H9 (cell line): ENCODE results near the gene PPP1R13L. TPM values are rescaled to one million over a fixed set of nuclear protein-coding genes. Genes with fewer than 3 reads are reported as not detected.
A peak's percentile ranks its signal among the peaks of the same experiment; 100 is the strongest.

Source experiments
- DNase-seq: peaks from one replicate; pipeline ENCODE4 v3.0.0-alpha.2; 2017
- H2AFZ ChIP-seq: one replicate; pipeline ENCODE4 v1.6.1; 2013; ENCODE audit warnings: mild to moderate bottlenecking, low read length, control low read depth, moderate library complexity
- H2AK5ac ChIP-seq: 2 replicates; pipeline ENCODE4 v1.6.1; 2013; ENCODE audit warnings: low read length, control low read depth, mixed read lengths; ENCODE audit not compliant: insufficient read length
- H2BK120ac ChIP-seq: one replicate; pipeline ENCODE4 v1.6.1; 2013; ENCODE audit warnings: low read depth, mild to moderate bottlenecking, low read length, control low read depth, inconsistent platforms; ENCODE audit not compliant: poor library complexity, severe bottlenecking
- H2BK12ac ChIP-seq: 2 replicates; pipeline ENCODE4 v1.6.1; 2013; ENCODE audit warnings: low read length, control low read depth, mixed read lengths, low read depth; ENCODE audit not compliant: insufficient read length
- H2BK15ac ChIP-seq: 2 replicates; pipeline ENCODE4 v1.6.1; 2013; ENCODE audit warnings: low read depth, low read length, control low read depth
- H2BK20ac ChIP-seq: one replicate; pipeline ENCODE4 v1.6.1; 2013; ENCODE audit warnings: low read depth, mild to moderate bottlenecking, low read length, control low read depth, inconsistent platforms; ENCODE audit not compliant: poor library complexity, severe bottlenecking
- H2BK5ac ChIP-seq: 2 replicates; pipeline ENCODE4 v1.6.1; 2013; ENCODE audit warnings: low read length, control low read depth, mixed read lengths; ENCODE audit not compliant: insufficient read length
- H3K14ac ChIP-seq: 2 replicates; pipeline ENCODE4 v1.6.1; 2013; ENCODE audit warnings: low read length, control low read depth; ENCODE audit not compliant: insufficient read depth
- H3K18ac ChIP-seq: 2 replicates; pipeline ENCODE4 v1.6.1; 2013; ENCODE audit warnings: low read depth, mild to moderate bottlenecking, mixed read lengths, low read length, control low read depth; ENCODE audit not compliant: insufficient read length
- H3K23ac ChIP-seq: 2 replicates; pipeline ENCODE4 v1.6.1; 2013; ENCODE audit warnings: low read length, control low read depth, mixed read lengths, low read depth; ENCODE audit not compliant: insufficient read length
- H3K23me2 ChIP-seq: 2 replicates; pipeline ENCODE4 v1.6.1; 2013; ENCODE audit warnings: low read depth, mild to moderate bottlenecking, mixed read lengths, low read length, control low read depth; ENCODE audit not compliant: insufficient read length, poor library complexity, severe bottlenecking
- H3K27ac ChIP-seq: 2 replicates; pipeline ENCODE4 v1.5.1; 2013; ENCODE audit warnings: low read length, control low read depth, mixed read lengths, low read depth; ENCODE audit not compliant: insufficient read length
- H3K27me3 ChIP-seq: 2 replicates; pipeline ENCODE4 v1.6.1; 2013; ENCODE audit warnings: low read length, control low read depth, inconsistent platforms; ENCODE audit not compliant: insufficient read depth
- H3K4ac ChIP-seq: 2 replicates; pipeline ENCODE4 v1.6.1; 2013; ENCODE audit warnings: low read depth, mild to moderate bottlenecking, control low read depth, inconsistent platforms, low read length, moderate library complexity
- H3K4me1 ChIP-seq: 2 replicates; pipeline ENCODE4 v1.6.1; 2013; ENCODE audit warnings: low read length, control low read depth, inconsistent platforms; ENCODE audit not compliant: insufficient read depth
- H3K4me2 ChIP-seq: 2 replicates; pipeline ENCODE4 v1.6.1; 2013; ENCODE audit warnings: low read length, control low read depth, mixed read lengths; ENCODE audit not compliant: insufficient read length, insufficient read depth
- H3K56ac ChIP-seq: 2 replicates; pipeline ENCODE4 v1.6.1; 2013; ENCODE audit warnings: low read depth, mild to moderate bottlenecking, mixed read lengths, low read length, control low read depth; ENCODE audit not compliant: insufficient read length
- H3K79me1 ChIP-seq: 2 replicates; pipeline ENCODE4 v1.6.1; 2013; ENCODE audit warnings: low read depth, mild to moderate bottlenecking, moderate library complexity, low read length, control low read depth, inconsistent platforms; ENCODE audit not compliant: insufficient read depth, poor library complexity, severe bottlenecking
- H3K79me2 ChIP-seq: 2 replicates; pipeline ENCODE4 v1.6.1; 2013; ENCODE audit warnings: low read length, control low read depth, inconsistent platforms; ENCODE audit not compliant: insufficient read depth
- H3K9ac ChIP-seq: 2 replicates; pipeline ENCODE4 v1.6.1; 2013; ENCODE audit warnings: low read length, control low read depth, mixed read lengths; ENCODE audit not compliant: insufficient read length; ENCODE audit errors: extremely low read depth
- H3K9me3 ChIP-seq: one replicate; pipeline ENCODE4 v1.6.1; 2013; ENCODE audit warnings: low read depth, low read length, inconsistent platforms; ENCODE audit not compliant: control insufficient read depth
- H3T11ph ChIP-seq: one replicate; pipeline ENCODE4 v1.6.1; 2013; ENCODE audit warnings: mild to moderate bottlenecking, low read length, control low read depth, inconsistent platforms
- H4K20me1 ChIP-seq: one replicate; pipeline ENCODE4 v1.6.1; 2013; ENCODE audit not compliant: control insufficient read depth, insufficient read length, insufficient read depth
- H4K5ac ChIP-seq: 2 replicates; pipeline ENCODE4 v1.6.1; 2013; ENCODE audit warnings: low read depth, mild to moderate bottlenecking, mixed read lengths, low read length, control low read depth; ENCODE audit not compliant: insufficient read length
- H4K8ac ChIP-seq: replicated peaks from 2 replicates; pipeline ENCODE4 v1.6.1; 2013; ENCODE audit warnings: low read length, control low read depth, mixed read lengths, low read depth; ENCODE audit not compliant: insufficient read length
- H4K91ac ChIP-seq: 2 replicates; pipeline ENCODE4 v1.6.1; 2013; ENCODE audit warnings: low read depth, mild to moderate bottlenecking, moderate library complexity, mixed read lengths, low read length, control low read depth; ENCODE audit not compliant: insufficient read length
- H3K27ac Mint-ChIP-seq, 3 experiments: 2 replicates in 2 of 3; 3 replicates in 1 of 3; pipeline ENCODE4 v1.8.0; 2020 to 2021; ENCODE audit warnings: mixed read lengths in 3 of 3, mild to moderate bottlenecking in 1 of 3, moderate library complexity in 1 of 3
- H3K27me3 Mint-ChIP-seq: 2 replicates; pipeline ENCODE4 v1.8.0; 2021; ENCODE audit warnings: low read depth, mild to moderate bottlenecking, moderate library complexity, mixed read lengths
- H3K36me3 Mint-ChIP-seq, 3 experiments: 2 replicates in 2 of 3; 3 replicates in 1 of 3; pipeline ENCODE4 v1.8.0; 2020 to 2021; ENCODE audit warnings: low read depth in 3 of 3, mixed read lengths in 3 of 3; ENCODE audit not compliant: insufficient read depth in 1 of 3
- H3K4me1 Mint-ChIP-seq, 2 experiments: 2 replicates each; pipeline ENCODE4 v1.8.0; 2020; ENCODE audit warnings: mixed read lengths in 2 of 2
- H3K4me3 Mint-ChIP-seq, 2 experiments: 2 replicates in 1 of 2; 3 replicates in 1 of 2; pipeline ENCODE4 v1.8.0; 2020 to 2021; ENCODE audit warnings: mild to moderate bottlenecking in 2 of 2, mixed read lengths in 2 of 2, moderate library complexity in 1 of 2
- H3K9me3 Mint-ChIP-seq, 2 experiments: 2 replicates in 1 of 2; 3 replicates in 1 of 2; pipeline ENCODE4 v1.8.0; 2020; ENCODE audit warnings: mild to moderate bottlenecking in 2 of 2, mixed read lengths in 2 of 2, moderate library complexity in 1 of 2
- CTCF ChIP-seq: fragments of 200-600 bp; sonication (generic); conservative IDR thresholded peaks from 3 replicates; pipeline ENCODE4 v1.8.0; 2021; ENCODE audit warnings: antibody characterized with exemption, mild to moderate bottlenecking
- WGBS: extraction: QIAGEN DNeasy Blood & Tissue Kit; methylation state at CpG from one replicate; pipeline ENCODE4 v1.1.7; 2013; ENCODE audit warnings: missing lambda C conversion rate, low lambda C conversion rate, mixed read lengths; ENCODE audit not compliant: insufficient read length; ENCODE audit errors: extremely low coverage; 5-methylcytosine and 5-hydroxymethylcytosine counted together
- total RNA-seq: library from RNA; stranded (reverse); gene quantifications from 2 replicates; pipeline ENCODE4 v1.2.1, GENCODE V29; 2021

Gene PPP1R13L
- total RNA-seq, 1 experiment from 2014 or later = 42.6 TPM

DNA sequence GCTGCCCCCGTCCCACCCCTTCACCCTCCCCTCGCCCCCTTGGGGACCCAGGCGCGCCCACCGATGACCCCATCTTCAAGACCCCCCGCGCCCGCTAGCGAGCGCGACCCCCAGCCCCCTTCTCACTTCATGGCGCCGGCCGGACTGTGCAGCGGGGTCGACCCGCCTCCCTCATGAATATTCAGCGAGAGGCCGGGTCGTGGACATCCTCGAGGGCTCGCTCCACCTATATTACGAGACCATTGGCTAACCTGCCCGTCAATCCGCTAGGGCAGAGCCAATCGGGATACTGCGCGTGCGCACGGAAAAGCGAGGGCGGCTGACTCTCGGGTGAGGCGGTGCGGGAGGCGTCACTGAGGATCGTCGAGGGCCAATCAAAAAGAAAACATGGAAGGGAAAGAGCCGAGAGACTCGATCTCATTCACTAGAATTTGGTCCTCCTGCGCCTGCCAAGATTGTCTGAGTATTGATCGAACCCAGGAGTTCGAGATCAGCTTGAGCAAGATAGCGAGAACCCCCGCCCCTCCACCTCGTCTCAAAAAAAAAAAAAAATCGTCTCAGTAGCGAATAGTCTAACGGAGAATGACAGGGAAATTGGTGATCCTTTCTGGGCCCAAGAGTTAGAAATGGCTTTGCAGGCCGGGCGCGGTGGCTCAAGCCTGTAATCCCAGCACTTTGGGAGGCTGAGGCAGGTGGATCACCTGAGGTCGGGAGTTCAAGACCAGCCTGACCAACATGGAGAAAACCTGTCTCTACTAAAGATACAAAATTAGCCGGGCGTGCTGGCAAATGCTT, 34.3 kb downstream of the PPP1R13L start, which contains the start of gene ERCC2:
Gene ERCC2, minus strand, starts transcription at position 164 of the 795 bp plus-strand sequence. Its CDS starts 33 bp downstream, at position 131.
- Histone ChIP-seq H2BK120ac (no peak within 1 kb of the TSS), H3K27me3 (no peaks in the 10 kb centered on the region), H3K4ac (no peak within 1 kb of the TSS), H3K4me1 (peaks cover 4% of the 10 kb centered on the region; the same call in 1 of the 2 replicates), H2AFZ (no peak within 1 kb of the TSS), H3K56ac (no peak within 1 kb of the TSS), H3K79me1 (peaks cover 3% of the 10 kb centered on the region), H3K14ac (no peak within 1 kb of the TSS; the same call in 1 of the 2 replicates), H3K79me2 (no peaks in the 10 kb centered on the region; the same call in 1 of the 2 replicates), H3T11ph (no peak within 1 kb of the TSS), H3K23ac (no peak within 1 kb of the TSS), H4K5ac (no peak within 1 kb of the TSS), H3K9me3 (no peaks in the 10 kb centered on the region), H3K27ac (no peak within 1 kb of the TSS), H3K4me2 (peak within 1 kb of the TSS; percentile 44), H2BK15ac (no peak within 1 kb of the TSS), H2BK20ac (no peak within 1 kb of the TSS), H4K8ac (no peak within 1 kb of the TSS), H4K20me1 (no peaks in the 10 kb centered on the region), H3K18ac (peak within 1 kb of the TSS; percentile 72), H3K9ac (peak within 1 kb of the TSS; percentile 69), H2AK5ac (no peak within 1 kb of the TSS), H2BK12ac (no peak within 1 kb of the TSS), H3K23me2 (no peaks in the 10 kb centered on the region), H2BK5ac (no peak within 1 kb of the TSS), H4K91ac (no peak within 1 kb of the TSS)
- no peak for TF ChIP-seq CTCF
- peak within 1 kb of the TSS; percentile 79 to 88 for H3K4me3 Mint-ChIP-seq
- no peaks in the 10 kb centered on the region for H3K27me3 Mint-ChIP-seq
- peaks cover 7 to 23% of the 10 kb centered on the region in 2 experiments for H3K4me1 Mint-ChIP-seq
- H3K36me3 Mint-ChIP-seq = peaks cover 16 to 20% (median 19%) of the 10 kb centered on the region in 3 experiments; a peak in 6 of 7 replicates
- no CpG with 5 or more reads among the region's 55 CpGs for WGBS
- DNase-seq = peak; percentile 99
- H3K9me3 Mint-ChIP-seq = no peaks in the 10 kb centered on the region
- peak within 1 kb of the TSS; percentile 98 to 99 (median 99); a peak in 6 of 7 replicates for H3K27ac Mint-ChIP-seq
